ENCODE results near the gene IREB2. TPM values are rescaled to one million over a fixed set of nuclear protein-coding genes. Genes with fewer than 3 reads are reported as not detected.
"Not testable (repeated sequence)": the region's sequence is repeated elsewhere in the genome, so short reads cannot be mapped to it uniquely, and the experiment has no call there.

The IREB2 gene
- total RNA-seq, 1 experiment from 2014 or later, result 6.5 TPM

GRCh38 chr15:78404125-78404524 lies 33.9 kb upstream of the IREB2 start:
- no peak for TF ChIP-seq EZH2phosphoT487 (IDR thresholded peaks at IDR 0.05; ENCODE audit: borderline replicate concordance, low read length)
- TF ChIP-seq CTCF (conservative IDR thresholded peaks at IDR 0.05; ENCODE audit: low read depth, low read length), result no peak
- no peak for TF ChIP-seq EZH2 (IDR thresholded peaks at IDR 0.05; ENCODE audit: low read length, unreplicated experiment)
- Histone ChIP-seq H3K9ac (ENCODE audit: low read length) (no peak overlapping the region), H3K9me3 (ENCODE audit: low read length) (no peaks in the 10 kb centered on the region), H4K20me1 (ENCODE audit: low read length) (no peaks in the 10 kb centered on the region), H3F3A (ENCODE audit: low read length, unreplicated experiment) (no peaks in the 10 kb centered on the region), H3K36me3 (ENCODE audit: low read depth, low read length) (no peaks in the 10 kb centered on the region), H3K27me3 (ENCODE audit: low read length) (no peaks in the 10 kb centered on the region), H3K79me2 (ENCODE audit: low read length) (no peaks in the 10 kb centered on the region), H3K4me3 (ENCODE audit: low read length) (no peak overlapping the region), H2AFZ (ENCODE audit: low read length) (no peak overlapping the region), H3K4me2 (ENCODE audit: low read length) (no peak overlapping the region), H3K4me1 (ENCODE audit: insufficient read depth, low read length) (no peaks in the 10 kb centered on the region), H3K9me2 (replicated peaks; ENCODE audit: low read length) (no peaks in the 10 kb centered on the region), H3K27ac (ENCODE audit: low read length) (no peak overlapping the region)
- no peak for DNase-seq
- BruUV-seq (replicated peaks), result no TSS peak
- ChIA-PET POLR2A (ENCODE audit: unreplicated experiment) (no interaction called here), CTCF (no interaction called here)
- intact Hi-C loops (cut with micrococcal nuclease), result no loop called here
- ATAC-seq, result no peak

- H3K79me2 ChIP-seq (ENCODE audit: low read length); BruUV-seq (replicated peaks); ATAC-seq; intact Hi-C loops (cut with micrococcal nuclease); H3K27ac ChIP-seq (ENCODE audit: low read length); H3K9ac ChIP-seq (ENCODE audit: low read length); DNase-seq; H2AFZ ChIP-seq (ENCODE audit: low read length); H3K4me3 ChIP-seq (ENCODE audit: low read length); H3F3A ChIP-seq (ENCODE audit: low read length, unreplicated experiment); POLR2A ChIA-PET (ENCODE audit: unreplicated experiment); CTCF ChIA-PET; H3K4me1 ChIP-seq (ENCODE audit: insufficient read depth, low read length); H3K9me3 ChIP-seq (ENCODE audit: low read length); H3K9me2 ChIP-seq (replicated peaks; ENCODE audit: low read length); H4K20me1 ChIP-seq (ENCODE audit: low read length); H3K36me3 ChIP-seq (ENCODE audit: low read depth, low read length); H3K4me2 ChIP-seq (ENCODE audit: low read length); H3K27me3 ChIP-seq (ENCODE audit: low read length): not testable (repeated sequence)
These were observed 33.2 kb upstream of the IREB2 start for GRCh38 chr15:78404796-78405195.

- no peak for TF ChIP-seq EZH2 (IDR thresholded peaks at IDR 0.05; ENCODE audit: low read length, unreplicated experiment)
- TF ChIP-seq EZH2phosphoT487 (IDR thresholded peaks at IDR 0.05; ENCODE audit: borderline replicate concordance, low read length), result no peak
- TF ChIP-seq CTCF (conservative IDR thresholded peaks at IDR 0.05; ENCODE audit: low read depth, low read length), result no peak
- no peaks in the 10 kb centered on the region for H3F3A ChIP-seq (ENCODE audit: low read length, unreplicated experiment)
- H3K27ac ChIP-seq (ENCODE audit: low read length), result no peak overlapping the region
- no peak overlapping the region for H3K4me3 ChIP-seq (ENCODE audit: low read length)
- no peaks in the 10 kb centered on the region for H3K4me1 ChIP-seq (ENCODE audit: insufficient read depth, low read length)
- H3K9me3 ChIP-seq (ENCODE audit: low read length), result no peaks in the 10 kb centered on the region
- ATAC-seq (no peak), DNase-seq (no peak)
- no peaks in the 10 kb centered on the region for H3K79me2 ChIP-seq (ENCODE audit: low read length)
- BruUV-seq (replicated peaks), result no TSS peak
- intact Hi-C loops (cut with micrococcal nuclease), result no loop called here
- no peak overlapping the region for H3K4me2 ChIP-seq (ENCODE audit: low read length)
- no peaks in the 10 kb centered on the region for H4K20me1 ChIP-seq (ENCODE audit: low read length)
- ChIA-PET CTCF (no interaction called here), POLR2A (ENCODE audit: unreplicated experiment) (no interaction called here)
- no peaks in the 10 kb centered on the region for H3K27me3 ChIP-seq (ENCODE audit: low read length)
- H3K36me3 ChIP-seq (ENCODE audit: low read depth, low read length), result no peaks in the 10 kb centered on the region
- no peak overlapping the region for H2AFZ ChIP-seq (ENCODE audit: low read length)
- H3K9me2 ChIP-seq (replicated peaks; ENCODE audit: low read length), result no peaks in the 10 kb centered on the region
- H3K9ac ChIP-seq (ENCODE audit: low read length), result no peak overlapping the region
These were observed 32.6 kb upstream of the IREB2 start for GRCh38 chr15:78405336-78405924.
